Measurements from ENCODE around the gene NFXL1. TPM values are rescaled to one million over a fixed set of nuclear protein-coding genes. Genes with fewer than 3 reads are reported as not detected.

NFXL1 gene
- total RNA-seq, 4 donors from 2014 or later: 10.7 to 33.2 (median 12.5) TPM

- no peak overlapping the region for H3K4me3 ChIP-seq (ENCODE audit: low read depth, poor library complexity, severe bottlenecking)
- no peak for TF ChIP-seq CTCF (IDR thresholded peaks at IDR 0.05)
- no peak for TF ChIP-seq POLR2A (IDR thresholded peaks at IDR 0.05)
- no peak for DNase-seq (ENCODE audit: low spot score in 2 of 2)
- WGBS, 2 donors: 85 to 89% methylated on average over 2 of the region's 2 CpGs
- intact Hi-C loops (cut with DNase I; ENCODE audit: low total_unique reads): no loop called here
These were observed 66.3 kb downstream of the NFXL1 start for GRCh38 chr4:47848041-47848440.

GRCh38 chr4:47842985-47843384 lies 71.4 kb downstream of the NFXL1 start:
- no peak for DNase-seq (ENCODE audit: low spot score in 2 of 2)
- TF ChIP-seq POLR2A (IDR thresholded peaks at IDR 0.05) (no peak), CTCF (IDR thresholded peaks at IDR 0.05) (no peak)
- H3K4me3 ChIP-seq (ENCODE audit: low read depth, poor library complexity, severe bottlenecking): no peak overlapping the region
- intact Hi-C loops (cut with DNase I; ENCODE audit: low total_unique reads): no loop called here

- no peak for DNase-seq (ENCODE audit: low spot score in 2 of 2)
- WGBS, 2 donors: 91% methylated on average over 1 of the region's 1 CpG
- no peak overlapping the region for H3K4me3 ChIP-seq (ENCODE audit: low read depth, poor library complexity, severe bottlenecking)
- TF ChIP-seq CTCF (IDR thresholded peaks at IDR 0.05) (no peak), POLR2A (IDR thresholded peaks at IDR 0.05) (no peak)
- intact Hi-C loops (cut with DNase I; ENCODE audit: low total_unique reads): no loop called here
These were observed 74.1 kb downstream of the NFXL1 start for GRCh38 chr4:47840291-47840690.

GRCh38 chr4:47839259-47839658 lies 75.1 kb downstream of the NFXL1 start:
- 42 to 45% methylated on average over 5 of the region's 5 CpGs for WGBS, 2 donors

GRCh38 chr4:47838445-47838844 lies 75.9 kb downstream of the NFXL1 start:
- intact Hi-C loops (cut with DNase I; ENCODE audit: low total_unique reads): loop anchor here (10.0 kb wide), 1 partner anchor 154 kb away; no protein-coding TSS in a partner anchor
- WGBS, 2 donors: 40 to 41% methylated on average over 4 of the region's 4 CpGs
- H3K4me3 ChIP-seq (ENCODE audit: low read depth, poor library complexity, severe bottlenecking): no peak overlapping the region
- DNase-seq (ENCODE audit: low spot score in 2 of 2): no peak
- TF ChIP-seq CTCF (IDR thresholded peaks at IDR 0.05): no peak
- TF ChIP-seq POLR2A (IDR thresholded peaks at IDR 0.05): no peak

More at GRCh38 chr4:47839259-47839658, 75.1 kb downstream of the NFXL1 start:
- DNase-seq (ENCODE audit: low spot score in 2 of 2): peak in 1 of 2 donors; percentile 30
- TF ChIP-seq CTCF (IDR thresholded peaks at IDR 0.05): no peak
- TF ChIP-seq POLR2A (IDR thresholded peaks at IDR 0.05): no peak
- no peak overlapping the region for H3K4me3 ChIP-seq (ENCODE audit: low read depth, poor library complexity, severe bottlenecking)
- intact Hi-C loops (cut with DNase I; ENCODE audit: low total_unique reads): loop anchor here (10.0 kb wide), 1 partner anchor 154 kb away; no protein-coding TSS in a partner anchor

GRCh38 chr4:47837908-47838294 lies 76.5 kb downstream of the NFXL1 start, which contains the start of gene CORIN:
CORIN (minus strand) TSS chr4:47838067; CDS start chr4:47837949, 118 bp downstream.
- WGBS, 2 donors: 2 to 6% methylated on average over 16 of the region's 16 CpGs
- TF ChIP-seq CTCF (IDR thresholded peaks at IDR 0.05) (no peak), POLR2A (IDR thresholded peaks at IDR 0.05) (no peak)
- H3K4me3 ChIP-seq (ENCODE audit: low read depth, poor library complexity, severe bottlenecking): peak within 1 kb of the TSS; percentile 52
- intact Hi-C loops (cut with DNase I; ENCODE audit: low total_unique reads): loop anchor here (10.0 kb wide), 1 partner anchor 153 kb away; no protein-coding TSS in a partner anchor
- no peak for DNase-seq (ENCODE audit: low spot score in 2 of 2)
